HEK293T (cell line): ENCODE measurements around the gene HAUS3.

Experiments
- BHLHE40 ChIP-seq: fragments of 450-650 bp; IDR thresholded peaks from 2 replicates; pipeline ENCODE4 v1.6.1; 2016; ENCODE audit warnings: mild to moderate bottlenecking, moderate library complexity, borderline replicate concordance
- ELF4 ChIP-seq: fragments of 450-650 bp; IDR thresholded peaks from 2 replicates; pipeline ENCODE4 v1.6.1; 2017; ENCODE audit warnings: antibody characterized with exemption
- FOXK2 ChIP-seq: fragments of 450-650 bp; IDR thresholded peaks from 2 replicates; pipeline ENCODE4 v1.6.1; 2016; ENCODE audit warnings: mild to moderate bottlenecking
- FOXM1 ChIP-seq: fragments of 450-650 bp; IDR thresholded peaks from 2 replicates; pipeline ENCODE4 v1.6.1; 2017; ENCODE audit warnings: mild to moderate bottlenecking, borderline replicate concordance
- HDGF ChIP-seq: fragments of 450-650 bp; IDR thresholded peaks from 2 replicates; pipeline ENCODE4 v1.6.1; 2017; ENCODE audit warnings: antibody characterized with exemption, borderline replicate concordance
- LEF1 ChIP-seq: fragments of 450-650 bp; IDR thresholded peaks from 2 replicates; pipeline ENCODE4 v1.6.1; 2017; ENCODE audit warnings: mild to moderate bottlenecking, borderline replicate concordance
- NFRKB ChIP-seq: fragments of 450-650 bp; IDR thresholded peaks from 2 replicates; pipeline ENCODE4 v1.6.1; 2016; ENCODE audit warnings: mild to moderate bottlenecking, moderate library complexity

GRCh38 chr4:2182994-2183393 is 58.9 kb downstream of the HAUS3 start:
- TF ChIP-seq FOXK2 (no peak), FOXM1 (no peak), NFRKB (no peak), LEF1 (no peak), BHLHE40 (no peak), HDGF (no peak), ELF4 (no peak)
